GM10266 (cell line): ENCODE data around the gene UNKL.

ENCODE experiments used
- DNase-seq: peaks from one replicate; pipeline ENCODE4 v3.0.0; 2012; ENCODE audit errors: extremely low spot score
- TF ChIP-seq, protein P1 (sequence below): IDR thresholded peaks from 2 replicates; pipeline ENCODE4 v1.5.1; 2012; ENCODE audit warnings: mild to moderate bottlenecking, low read depth; ENCODE audit not compliant: control insufficient read depth, insufficient read depth; ENCODE audit errors: missing control alignments

Gene UNKL

DNA sequence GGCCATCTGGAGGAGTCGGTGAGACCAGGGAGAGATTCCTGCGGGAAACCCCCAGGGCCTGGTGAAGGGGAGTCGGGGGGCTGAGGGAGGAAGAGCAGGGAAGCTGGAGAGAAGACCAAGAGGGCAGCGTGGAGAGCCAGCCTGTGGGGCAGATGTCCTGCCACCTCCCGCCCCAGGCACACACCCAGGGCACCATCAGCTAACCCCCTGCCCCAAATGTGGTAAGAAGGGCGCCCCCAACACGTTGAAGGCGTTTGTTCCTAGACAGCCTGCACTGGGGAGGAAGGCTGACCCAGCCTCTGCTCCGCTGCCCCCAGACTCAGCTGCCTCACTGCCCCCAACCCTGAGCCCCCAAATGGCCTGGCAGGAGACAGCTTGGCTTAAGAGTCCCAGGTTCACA is 79.8 kb downstream of the UNKL start:
- TF ChIP-seq, protein P1, sequence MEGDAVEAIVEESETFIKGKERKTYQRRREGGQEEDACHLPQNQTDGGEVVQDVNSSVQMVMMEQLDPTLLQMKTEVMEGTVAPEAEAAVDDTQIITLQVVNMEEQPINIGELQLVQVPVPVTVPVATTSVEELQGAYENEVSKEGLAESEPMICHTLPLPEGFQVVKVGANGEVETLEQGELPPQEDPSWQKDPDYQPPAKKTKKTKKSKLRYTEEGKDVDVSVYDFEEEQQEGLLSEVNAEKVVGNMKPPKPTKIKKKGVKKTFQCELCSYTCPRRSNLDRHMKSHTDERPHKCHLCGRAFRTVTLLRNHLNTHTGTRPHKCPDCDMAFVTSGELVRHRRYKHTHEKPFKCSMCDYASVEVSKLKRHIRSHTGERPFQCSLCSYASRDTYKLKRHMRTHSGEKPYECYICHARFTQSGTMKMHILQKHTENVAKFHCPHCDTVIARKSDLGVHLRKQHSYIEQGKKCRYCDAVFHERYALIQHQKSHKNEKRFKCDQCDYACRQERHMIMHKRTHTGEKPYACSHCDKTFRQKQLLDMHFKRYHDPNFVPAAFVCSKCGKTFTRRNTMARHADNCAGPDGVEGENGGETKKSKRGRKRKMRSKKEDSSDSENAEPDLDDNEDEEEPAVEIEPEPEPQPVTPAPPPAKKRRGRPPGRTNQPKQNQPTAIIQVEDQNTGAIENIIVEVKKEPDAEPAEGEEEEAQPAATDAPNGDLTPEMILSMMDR, result no peak
- DNase-seq, result no peak

DNA sequence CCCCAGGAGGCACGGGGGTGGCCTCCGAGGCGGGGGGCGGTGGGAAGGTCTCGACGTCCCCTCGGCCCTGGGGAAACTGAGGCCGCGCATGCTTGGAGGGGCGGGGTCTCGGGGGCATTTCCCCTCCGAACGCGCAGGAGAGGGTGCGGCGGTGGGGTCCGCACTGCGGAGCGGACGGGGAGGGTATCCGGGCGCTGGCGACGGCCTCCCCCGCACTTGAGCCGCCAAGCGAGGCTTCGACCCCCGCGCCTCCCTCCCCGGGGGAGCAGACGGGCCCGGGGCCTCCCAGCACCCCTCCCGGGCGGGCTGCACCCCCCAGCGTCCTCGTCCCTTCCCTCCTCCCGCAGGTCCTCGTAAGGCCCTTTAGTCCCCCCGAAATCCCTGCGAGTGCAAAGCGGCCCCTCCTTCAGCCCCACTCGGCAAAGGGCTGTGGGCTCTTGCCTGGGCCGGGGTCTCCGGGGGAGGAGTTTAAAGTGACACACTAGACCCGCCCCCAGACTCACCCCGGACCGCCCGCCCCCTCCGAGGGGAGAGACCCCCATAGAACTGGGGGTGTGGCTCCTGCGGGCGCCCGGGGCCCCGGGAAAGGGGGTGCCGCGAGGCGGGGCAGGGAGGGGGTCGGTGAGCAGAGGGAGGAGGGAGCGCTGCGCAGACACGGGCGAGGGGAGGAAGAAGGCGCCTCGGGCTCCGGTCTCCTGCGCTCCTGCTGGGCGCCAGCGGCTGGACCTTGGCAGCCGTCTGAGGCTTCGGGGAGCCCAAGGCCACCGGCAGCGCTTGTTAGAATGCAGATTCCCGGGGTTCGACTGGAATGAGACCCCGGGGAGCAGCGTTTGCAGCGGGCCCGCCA is 80.4 kb downstream of the UNKL start:
- TF ChIP-seq, protein P1, result no peak
- no peak for DNase-seq

DNA sequence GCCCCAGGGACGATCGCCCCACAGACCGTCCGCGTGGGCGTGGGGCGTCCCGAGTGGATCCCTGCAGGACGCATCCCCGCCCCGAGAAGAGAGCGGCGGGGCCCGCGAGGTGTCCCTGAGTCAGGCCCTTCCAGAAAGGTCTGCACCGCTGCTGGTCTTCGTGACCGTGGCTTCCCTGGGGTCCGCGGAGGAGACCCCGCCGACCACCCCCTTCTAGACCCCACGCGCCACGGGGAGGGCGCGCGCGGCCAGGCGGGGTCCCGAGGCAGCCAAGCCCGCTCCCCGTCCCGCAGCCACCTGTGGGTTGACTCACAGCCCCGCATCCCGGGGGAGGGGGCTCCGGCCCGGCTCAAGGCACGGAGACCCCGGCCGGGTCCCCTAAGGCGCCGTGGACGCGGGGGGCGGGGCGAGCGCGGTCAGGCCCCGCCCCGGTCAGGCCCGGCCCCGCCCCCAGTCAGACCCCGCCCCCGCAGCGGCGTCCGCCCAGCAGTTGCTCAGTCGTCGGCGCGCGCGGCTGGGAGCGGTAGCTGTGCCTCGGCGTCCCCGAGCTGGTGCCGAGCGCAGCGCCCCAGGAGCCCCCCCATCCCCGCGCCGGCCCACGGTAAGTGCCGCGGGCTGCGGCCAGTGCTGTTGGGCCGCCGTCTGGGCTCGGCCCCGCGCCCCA is 81.2 kb downstream of the UNKL start, which contains the start of gene BAIAP3:
Gene BAIAP3 (plus strand): TSS at position 497 of the 664 bp plus-strand sequence. CDS start 4,905 bp downstream, outside the sequence.
- peak; percentile 89 for DNase-seq
- TF ChIP-seq, protein P1, result no peak

DNA sequence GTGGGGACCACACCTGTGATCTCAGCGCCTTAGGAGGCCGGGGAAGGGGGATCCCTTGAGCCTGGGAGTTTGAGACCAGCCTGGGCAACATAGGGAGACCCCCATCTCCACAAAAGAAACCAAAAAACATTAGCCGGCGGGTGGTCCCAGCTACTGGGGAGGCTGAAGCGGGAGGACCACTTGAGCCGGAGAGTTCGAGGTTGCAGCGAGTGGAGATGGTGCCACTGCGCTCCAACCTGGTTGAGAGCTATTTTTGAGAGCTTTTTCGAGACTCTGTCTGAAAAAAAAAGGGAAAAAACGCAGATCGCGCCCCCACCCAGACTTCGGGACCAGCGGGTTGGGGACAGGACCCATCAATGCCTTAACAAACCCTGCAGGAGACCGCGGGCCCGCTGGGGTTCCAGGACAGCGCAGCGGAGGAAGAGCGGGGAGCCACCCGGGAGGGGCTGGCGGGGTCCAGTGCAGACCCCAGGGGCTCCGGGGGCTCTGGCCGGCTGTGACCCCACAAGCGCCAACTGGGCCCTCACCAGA is 81.8 kb downstream of the UNKL start:
- no peak for DNase-seq
- TF ChIP-seq, protein P1, result no peak

DNA sequence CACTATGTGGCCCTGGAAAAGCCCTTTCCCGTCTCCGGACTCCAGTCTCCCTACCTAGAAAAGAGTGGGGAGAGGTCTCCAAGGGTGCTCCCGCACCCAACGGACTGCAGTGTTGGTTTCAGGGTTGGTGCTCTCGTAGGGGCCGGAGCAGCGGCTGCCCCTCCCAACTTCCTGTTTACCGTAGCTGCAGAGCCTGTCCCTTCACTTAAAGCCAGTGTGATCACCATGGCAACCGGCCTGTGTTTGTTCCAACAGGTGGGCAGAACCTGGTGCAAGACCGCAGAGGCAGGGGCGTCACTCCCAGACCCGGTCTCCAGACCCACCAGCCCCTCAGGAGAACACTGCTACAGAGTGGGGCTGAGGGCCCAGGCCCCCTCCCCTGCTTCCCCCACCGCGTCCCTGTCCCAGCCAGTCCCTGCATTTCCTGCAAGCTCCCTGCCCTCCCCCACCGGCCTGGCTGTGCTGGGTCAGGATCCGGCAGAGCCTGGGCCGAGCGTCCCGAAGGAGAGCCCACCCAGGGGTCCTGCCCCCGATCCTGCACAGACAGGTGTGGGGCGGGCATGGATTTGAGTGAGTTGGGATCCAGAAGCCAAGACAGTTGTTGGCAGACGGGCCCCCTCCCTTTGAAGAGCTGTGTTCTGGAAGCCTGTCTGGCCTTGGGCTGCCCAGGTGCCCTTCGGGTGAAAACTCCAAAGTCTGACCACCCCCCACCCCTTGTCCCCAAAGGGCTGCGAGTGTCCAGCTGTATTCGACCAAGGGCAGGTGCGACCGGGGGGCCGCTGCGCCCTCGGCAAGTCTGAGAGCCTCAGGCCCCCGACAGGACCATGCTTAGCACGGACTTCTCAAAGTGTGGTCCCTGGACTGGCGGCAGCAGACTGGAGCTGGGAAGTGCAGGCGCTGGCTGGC is 82.5 kb downstream of the UNKL start:
- peak; percentile 90 for DNase-seq
- TF ChIP-seq, protein P1, result no peak

DNA sequence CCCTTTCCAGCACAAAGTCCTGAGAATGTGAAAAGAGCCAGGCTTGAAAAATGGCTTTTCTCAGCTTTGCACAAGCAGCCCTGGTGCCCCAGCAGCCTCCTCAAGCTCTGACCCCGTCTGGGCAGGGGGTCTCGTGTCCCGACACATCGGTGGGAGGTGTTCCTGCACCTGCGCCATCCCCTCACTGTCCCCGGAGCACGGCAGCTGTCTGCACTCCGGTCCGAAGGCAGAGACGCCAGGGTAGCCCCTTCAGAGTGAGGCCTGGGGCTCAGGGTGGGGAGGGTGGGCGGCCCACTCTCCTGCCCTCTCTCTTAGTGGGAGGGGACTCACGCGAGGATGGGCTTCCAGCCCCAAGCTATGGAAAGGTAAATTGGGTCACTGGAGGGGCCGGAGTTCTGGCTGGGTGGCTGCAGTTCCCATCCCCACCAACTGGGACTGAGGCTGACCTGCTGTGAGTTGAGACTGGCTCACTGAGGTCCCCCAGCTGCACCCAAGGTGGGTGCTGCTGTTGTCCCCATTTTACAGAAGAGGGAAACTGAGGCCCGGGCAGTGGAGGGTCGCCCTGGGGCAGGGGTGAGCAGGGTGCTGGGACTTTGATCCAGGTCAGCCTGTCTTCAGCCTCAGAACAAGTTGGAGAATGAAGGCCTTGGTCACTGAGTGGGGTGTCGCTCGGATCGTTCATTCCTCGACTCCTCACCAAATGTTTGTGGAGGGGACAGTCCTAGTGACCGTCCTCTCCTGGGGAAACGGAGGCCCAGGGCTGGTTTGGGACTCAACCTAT is 83.4 kb downstream of the UNKL start:
- TF ChIP-seq, protein P1, result no peak
- no peak for DNase-seq
